C1 segment of cervical spinal cord (tissue), 14 donors: ENCODE results near the gene PDE4DIP.
"Not testable (repeated sequence)": the region's sequence is repeated elsewhere in the genome, so short reads cannot be mapped to it uniquely, and the experiment has no call there.

Experiments used
- DNase-seq, 14 donors: peaks; one replicate each; lab custom pipeline; 2025; lab: John Stamatoyannopoulos, UW

PDE4DIP gene

GRCh38 chr1:148869634-148869961, 25.4 kb downstream of the PDE4DIP start:
- DNase-seq: not testable (repeated sequence)

DNA sequence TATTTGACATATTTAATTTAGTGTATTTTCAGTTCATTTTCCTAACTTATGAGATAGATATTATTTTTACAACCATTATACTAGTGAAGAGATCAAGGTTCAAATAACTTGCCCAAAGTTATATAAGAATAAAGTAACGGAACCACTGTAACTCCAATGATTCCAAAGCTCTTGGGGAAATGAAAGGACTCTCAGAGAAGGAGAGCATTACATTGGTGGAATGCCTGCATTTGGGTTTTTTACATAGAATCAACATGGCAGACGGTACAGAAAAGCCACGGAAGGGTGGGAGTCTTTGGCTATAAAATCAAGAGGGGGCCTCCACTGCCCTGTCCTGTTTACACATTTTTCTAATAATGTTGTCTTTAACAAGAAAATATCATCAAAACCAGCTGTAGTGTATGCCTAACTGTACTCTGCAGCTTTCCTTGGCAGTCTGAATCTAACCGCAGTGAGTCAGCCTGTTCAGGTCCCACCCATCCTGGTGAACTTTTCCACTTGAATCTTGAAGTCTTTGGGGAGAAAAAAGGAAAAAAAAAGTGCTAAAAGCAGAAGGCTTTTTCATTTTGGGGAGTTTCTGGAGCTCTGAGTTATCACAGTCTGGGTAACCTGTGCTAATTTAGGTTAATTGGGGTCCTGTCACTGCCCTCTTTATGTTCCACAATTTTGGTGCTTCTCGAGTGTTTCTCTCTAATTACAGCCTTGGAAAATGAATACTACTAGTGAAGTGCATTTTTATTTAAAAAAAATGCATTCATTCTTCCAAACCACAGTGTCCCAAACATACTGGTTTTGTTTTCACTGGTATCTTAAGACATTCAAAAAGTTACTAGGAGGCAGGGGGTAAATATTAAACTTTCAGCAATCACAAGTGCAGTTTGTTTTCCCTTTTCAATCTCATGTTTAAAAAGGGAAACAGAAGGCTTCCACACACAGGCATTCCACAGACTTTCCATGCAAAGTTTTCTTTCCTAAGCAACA, 30.5 kb downstream of the PDE4DIP start:
- DNase-seq: not testable (repeated sequence)

- not testable (repeated sequence) for DNase-seq
Observed at GRCh38 chr1:148879812-148880416, 35.7 kb downstream of the PDE4DIP start.

DNA sequence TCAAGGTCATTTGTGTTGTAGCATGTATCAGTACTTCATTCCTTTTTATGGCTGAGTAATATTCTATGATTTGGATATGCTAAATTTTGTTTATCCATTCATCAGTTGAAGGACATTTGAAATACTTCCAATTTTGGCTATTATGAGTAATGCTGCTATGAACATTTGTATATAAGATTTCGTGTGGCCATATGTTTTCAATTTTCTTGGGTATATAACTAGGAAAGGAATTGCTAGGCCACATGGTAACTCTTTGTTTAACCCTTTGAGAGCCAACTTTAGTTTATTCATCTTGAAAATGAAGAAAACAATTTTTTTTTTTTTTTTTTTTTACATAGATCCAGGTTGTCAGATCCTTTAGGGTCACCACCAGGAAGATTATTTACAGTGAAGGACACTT, 37.0 kb downstream of the PDE4DIP start:
- DNase-seq: not testable (repeated sequence)

DNA sequence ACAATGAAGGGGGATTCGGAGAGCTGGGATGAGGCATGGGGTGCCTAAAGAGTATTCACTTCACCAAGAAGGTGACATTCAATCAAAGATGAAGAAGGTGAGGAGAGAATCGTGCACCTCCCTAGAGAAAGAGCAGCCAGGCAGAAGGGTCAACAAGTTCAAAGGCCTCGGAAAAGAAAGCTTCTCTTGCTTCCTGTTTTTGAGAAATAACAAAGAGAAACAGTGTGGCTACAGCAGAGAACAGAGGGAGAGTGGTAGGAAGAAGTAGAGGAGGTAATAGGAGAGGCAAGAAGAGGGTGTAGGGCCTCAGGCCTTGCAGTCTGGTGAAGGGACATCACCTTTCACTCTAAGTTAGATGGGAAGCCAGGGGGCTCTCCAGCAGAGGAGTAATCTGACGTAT, 41.0 kb downstream of the PDE4DIP start:
- not testable (repeated sequence) for DNase-seq

DNA sequence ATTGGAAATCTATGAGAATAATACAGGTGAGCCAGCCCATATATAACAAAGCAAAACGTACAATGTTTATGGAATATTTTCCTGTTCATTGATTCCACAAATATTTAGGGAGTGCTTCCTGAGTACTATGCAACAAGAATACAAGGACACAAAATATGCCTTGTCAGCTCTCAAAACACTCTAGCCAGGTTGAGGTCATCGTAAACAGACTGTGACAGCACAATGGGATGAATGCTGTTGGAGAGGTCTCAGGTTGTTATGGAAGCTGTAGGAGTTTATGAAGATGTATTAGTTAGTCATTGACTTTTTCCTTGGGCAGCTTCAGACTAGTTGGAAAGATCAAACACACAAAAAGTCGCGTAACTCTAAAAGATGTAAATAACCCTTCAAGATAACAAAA, 42.1 kb downstream of the PDE4DIP start:
- not testable (repeated sequence) for DNase-seq

DNA sequence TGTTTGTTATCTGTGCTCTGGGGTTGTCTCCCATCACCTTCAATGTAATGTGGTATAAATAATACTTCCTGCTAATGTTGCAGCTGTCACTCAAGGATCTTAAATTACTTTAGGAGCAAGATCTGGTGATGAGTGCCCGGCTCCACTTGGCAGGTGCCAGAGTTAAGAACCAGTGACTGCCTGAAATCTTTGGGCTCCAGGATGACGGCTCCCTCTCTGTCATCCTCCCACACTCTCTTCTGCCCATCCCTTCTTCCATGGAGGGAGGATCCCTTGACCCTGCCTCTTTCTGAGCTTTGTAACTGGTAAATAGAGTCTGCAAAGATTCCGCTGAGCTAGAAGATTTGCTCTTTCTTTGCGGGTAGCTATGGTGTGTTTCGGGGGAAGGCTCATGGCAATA, 44.4 kb downstream of the PDE4DIP start:
- not testable (repeated sequence) for DNase-seq

DNA sequence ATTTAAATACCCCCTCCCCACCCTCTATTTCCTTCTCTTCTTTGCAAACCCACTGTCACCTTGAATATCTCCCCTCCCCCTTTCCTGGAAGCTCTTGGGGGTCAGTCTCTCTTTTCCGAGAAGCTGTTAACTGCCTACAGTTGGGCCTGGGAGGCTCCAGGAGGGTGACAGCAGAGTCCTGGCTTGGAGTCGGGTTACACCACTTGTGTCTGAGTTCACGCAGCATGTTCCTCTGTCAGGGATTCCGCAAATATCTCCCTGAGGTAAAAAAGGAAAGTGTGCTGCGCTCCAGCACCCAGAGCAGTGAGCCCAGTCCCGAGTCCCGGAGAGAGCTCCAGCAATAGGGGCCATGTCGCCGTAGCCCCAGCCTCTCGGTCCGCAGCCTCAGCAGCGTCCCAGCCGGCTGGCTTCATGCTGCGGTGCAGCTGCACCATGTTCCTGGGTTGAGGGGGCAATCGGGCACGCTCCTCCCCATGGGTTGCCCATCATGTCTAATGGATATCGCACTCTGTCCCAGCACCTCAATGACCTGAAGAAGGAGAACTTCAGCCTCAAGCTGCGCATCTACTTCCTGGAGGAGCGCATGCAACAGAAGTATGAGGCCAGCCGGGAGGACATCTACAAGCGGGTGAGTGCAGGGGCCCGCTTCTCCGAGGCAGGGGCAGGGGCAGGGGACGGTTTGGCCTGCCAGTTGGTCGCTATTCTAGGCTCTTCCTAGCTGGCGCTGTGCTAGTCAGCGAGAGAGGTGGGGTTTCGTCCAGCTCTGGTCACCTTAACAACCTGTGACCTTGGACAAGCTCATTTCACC, 45.2 kb downstream of the PDE4DIP start:
- not testable (repeated sequence) for DNase-seq

- DNase-seq: not testable (repeated sequence)
Observed at GRCh38 chr1:148890075-148890568, 45.9 kb downstream of the PDE4DIP start.

DNA sequence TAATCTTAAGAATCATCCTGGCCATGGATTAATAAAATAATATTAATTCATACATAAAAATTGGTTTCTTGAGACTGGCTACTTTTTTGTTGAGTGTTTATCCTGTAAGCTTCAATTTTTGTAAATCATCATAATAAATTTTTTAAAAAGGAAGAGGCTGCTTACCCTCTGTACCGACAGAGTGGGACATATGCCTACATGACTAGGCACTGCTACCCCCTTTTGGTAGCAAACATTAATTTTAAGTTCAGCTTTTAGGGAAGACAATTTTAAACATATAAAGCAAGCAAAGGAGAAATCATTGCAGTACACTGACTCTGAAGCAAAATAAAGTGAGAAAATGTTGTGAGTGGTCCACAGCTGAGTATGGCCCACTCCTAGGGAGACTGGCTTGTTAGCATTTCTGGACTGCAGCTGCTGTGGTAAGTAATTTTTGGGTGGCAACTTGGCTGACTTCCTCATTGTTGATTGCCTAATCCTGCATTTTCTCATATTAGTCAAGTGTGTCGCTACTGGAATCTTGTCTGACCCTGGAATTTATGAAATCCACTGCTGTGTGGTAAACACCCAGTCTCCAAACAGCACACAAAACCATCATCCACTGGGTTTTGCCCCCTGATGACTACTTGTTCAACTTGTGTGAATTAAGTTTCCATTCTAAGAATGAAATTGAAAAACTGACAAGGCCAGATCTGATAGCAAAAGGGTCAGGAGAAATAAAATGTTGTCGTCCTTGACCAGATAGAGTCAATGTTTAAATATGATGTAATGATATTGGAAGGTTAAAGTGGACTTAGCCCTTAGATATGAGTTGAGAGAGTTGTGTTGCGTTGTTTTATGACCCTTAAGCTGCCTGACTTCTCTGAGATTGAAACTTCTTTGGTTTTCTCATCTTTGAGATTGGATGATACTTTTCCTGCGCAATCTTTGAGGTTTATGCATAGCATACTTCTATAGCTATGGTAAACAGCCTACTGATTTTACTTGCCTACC, 50.4 kb downstream of the PDE4DIP start:
- not testable (repeated sequence) for DNase-seq

- DNase-seq: not testable (repeated sequence)
Observed at GRCh38 chr1:148900026-148900425, 55.8 kb downstream of the PDE4DIP start.

DNA sequence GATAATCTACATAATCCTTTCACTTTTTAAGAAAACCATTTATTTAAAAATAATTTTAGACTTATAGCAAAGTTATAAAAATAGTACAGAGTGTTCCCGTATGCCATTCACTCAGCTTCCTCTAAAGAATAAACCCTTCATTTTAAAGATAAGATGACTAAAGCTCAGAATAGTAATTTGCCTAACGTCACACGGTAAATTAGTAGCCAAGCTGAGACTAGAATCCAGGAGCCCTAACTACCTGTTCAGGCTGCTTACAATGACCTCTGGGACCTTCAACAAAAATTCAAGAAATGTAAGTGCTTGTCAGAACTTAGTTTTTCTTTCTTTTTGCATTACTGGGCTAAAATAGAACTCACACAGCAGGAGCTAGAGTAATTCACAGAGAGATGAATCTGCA, 56.5 kb downstream of the PDE4DIP start:
- not testable (repeated sequence) for DNase-seq

GRCh38 chr1:148901150-148901952, 57.1 kb downstream of the PDE4DIP start:
- DNase-seq: not testable (repeated sequence)

GRCh38 chr1:148901953-148902341, 57.7 kb downstream of the PDE4DIP start:
- not testable (repeated sequence) for DNase-seq

DNA sequence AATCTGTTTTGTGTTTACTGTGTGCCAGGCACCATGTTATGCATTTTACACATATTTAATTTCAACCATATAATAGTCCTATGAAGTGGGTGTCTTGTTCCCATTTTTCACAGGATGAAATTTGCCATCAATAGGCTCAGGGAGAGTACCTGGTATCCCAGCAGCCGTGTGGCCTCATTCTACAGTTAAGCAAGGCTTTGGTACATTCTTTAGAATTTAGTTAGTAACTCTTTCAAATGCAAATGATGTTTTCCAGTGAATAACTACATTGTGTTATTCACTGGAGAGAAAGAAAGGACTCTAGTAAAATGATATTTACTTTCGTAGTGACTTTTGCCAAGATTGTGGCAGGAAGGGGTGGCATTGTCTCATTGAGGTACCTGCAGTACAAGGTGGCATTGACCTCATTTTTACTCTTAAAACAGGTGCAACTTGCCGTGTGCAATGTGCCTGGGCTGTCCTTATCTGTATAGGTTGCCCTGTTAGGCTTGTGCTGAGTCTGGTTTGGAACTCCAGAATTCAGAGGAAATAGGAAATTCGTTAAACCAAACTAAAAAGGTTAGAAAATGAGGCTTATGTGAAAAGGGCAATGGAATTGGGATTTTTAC, 65.1 kb downstream of the PDE4DIP start:
- DNase-seq: not testable (repeated sequence)

DNA sequence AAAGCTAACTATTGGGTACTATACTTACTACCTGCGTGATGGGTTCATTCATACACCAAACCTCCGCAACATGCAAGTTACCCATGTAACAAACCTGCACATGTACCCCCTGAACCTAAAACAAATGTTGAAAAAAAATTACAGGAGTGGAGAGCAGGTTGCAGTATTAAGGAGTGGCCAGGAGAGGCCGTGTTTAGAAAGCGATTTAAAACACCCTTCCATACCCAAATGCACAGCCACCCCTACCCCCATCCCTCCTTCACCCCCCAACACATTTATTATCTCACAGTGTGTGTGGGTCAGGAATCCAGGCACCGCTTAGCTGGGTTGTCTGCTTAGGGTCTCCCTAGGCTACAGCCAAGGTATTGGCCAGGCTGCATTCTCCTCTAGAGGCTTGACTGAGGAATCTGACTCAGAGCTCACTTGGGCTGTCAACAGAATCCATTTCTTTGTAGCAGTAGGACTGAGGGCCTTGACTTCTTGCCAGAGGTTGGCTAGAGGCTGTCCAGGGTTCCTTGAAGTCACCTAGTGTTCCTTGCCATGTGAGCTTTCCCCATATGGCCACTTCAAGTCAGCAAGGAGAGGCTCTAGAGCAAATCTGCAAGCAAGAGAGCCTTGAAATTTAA, 67.2 kb downstream of the PDE4DIP start:
- not testable (repeated sequence) for DNase-seq

- DNase-seq: not testable (repeated sequence)
Observed at GRCh38 chr1:148916222-148916621, 72.0 kb downstream of the PDE4DIP start.

DNA sequence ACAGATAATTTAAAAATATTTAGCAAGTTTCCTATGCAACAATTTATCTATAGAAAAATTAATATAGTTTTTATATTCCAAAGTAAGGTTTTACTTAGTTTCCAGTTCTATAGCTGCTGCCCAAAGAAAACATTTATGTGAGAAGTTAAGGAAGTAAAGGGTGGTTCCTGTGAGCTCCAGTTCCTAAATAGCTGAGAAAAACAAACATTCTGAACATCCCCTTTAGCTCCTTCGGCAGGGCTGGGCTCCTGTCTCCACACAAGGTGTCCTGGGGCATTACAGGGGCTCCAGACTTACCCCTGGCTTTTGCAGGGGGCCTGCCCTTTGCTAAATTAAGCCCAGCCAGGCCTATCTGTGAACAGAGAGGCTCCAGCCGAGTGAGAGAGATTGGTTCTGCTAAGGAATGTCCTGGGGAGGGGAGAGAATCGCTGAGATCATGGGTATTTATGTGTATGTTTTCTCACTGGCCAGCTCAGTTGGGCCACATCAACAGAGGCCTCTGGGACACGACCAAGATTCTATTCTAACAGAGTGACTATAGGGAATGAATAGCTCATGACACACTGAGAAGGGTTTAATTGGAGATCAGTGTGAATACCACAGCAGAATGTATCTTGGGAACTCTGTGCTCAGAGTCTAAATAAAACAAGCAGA, 72.6 kb downstream of the PDE4DIP start:
- DNase-seq: not testable (repeated sequence)
